Endothelial cell (in vitro differentiated cells): ENCODE results near the gene PPP1R10. TPM values are rescaled to one million over a fixed set of nuclear protein-coding genes. Genes with fewer than 3 reads are reported as not detected.

Experiments
- DNase-seq: peaks from one replicate; pipeline ENCODE4 v3.0.0; 2021; ENCODE audit warnings: low spot score
- H3K27ac Mint-ChIP-seq: one replicate; pipeline ENCODE4 v1.8.0; 2021; ENCODE audit warnings: mixed read lengths, inconsistent platforms; ENCODE audit not compliant: unreplicated experiment
- H3K27me3 Mint-ChIP-seq: one replicate; pipeline ENCODE4 v1.8.0; 2021; ENCODE audit warnings: mild to moderate bottlenecking, moderate library complexity, mixed read lengths, inconsistent platforms; ENCODE audit not compliant: unreplicated experiment
- H3K36me3 Mint-ChIP-seq: one replicate; pipeline ENCODE4 v1.8.0; 2021; ENCODE audit warnings: mild to moderate bottlenecking, low read depth, mixed read lengths, inconsistent platforms; ENCODE audit not compliant: unreplicated experiment
- H3K4me1 Mint-ChIP-seq: one replicate; pipeline ENCODE4 v1.8.0; 2021; ENCODE audit warnings: mild to moderate bottlenecking, mixed read lengths, inconsistent platforms; ENCODE audit not compliant: unreplicated experiment
- H3K4me3 Mint-ChIP-seq: one replicate; pipeline ENCODE4 v1.8.0; 2021; ENCODE audit warnings: mild to moderate bottlenecking, mixed read lengths, inconsistent platforms; ENCODE audit not compliant: unreplicated experiment
- H3K9me3 Mint-ChIP-seq: one replicate; pipeline ENCODE4 v1.8.0; 2021; ENCODE audit warnings: mixed read lengths, inconsistent platforms; ENCODE audit not compliant: unreplicated experiment
- total RNA-seq: library from RNA; stranded (reverse); fragmentation: NEBNext Ultra II Directional; extraction: Animal tissue kit (Norgen Biotek cat#: 25700); gene quantifications from one replicate; pipeline ENCODE4 v1.2.1, GENCODE V29; 2021; ENCODE audit not compliant: unreplicated experiment
- TF ChIP-seq, protein P1 (sequence below): fragments of 200-600 bp; sonication (generic); IDR thresholded peaks from one replicate; pipeline ENCODE4 v1.5.0; 2021; ENCODE audit warnings: antibody characterized with exemption; ENCODE audit not compliant: unreplicated experiment

PPP1R10 gene
- total RNA-seq, 1 donor from 2014 or later = 75.8 TPM

DNA sequence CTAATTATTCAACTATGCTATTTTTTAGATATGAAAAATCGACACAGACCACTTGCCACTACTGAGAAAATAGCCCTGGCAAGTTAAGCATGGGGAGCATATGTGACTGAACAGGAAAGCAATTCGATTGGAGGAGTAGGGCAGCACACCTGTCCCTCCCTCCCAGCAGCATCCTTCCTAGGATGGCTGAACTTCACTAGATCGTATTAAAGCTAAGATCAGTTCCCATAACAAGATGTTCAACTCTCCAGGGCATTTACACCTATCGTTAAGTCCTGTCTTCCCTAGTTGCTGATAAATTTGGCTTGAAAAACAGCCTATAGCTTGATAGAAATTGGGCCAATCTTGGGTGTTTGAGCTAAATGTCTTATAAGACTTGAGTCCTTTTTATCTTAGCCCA is 7.0 kb downstream of the PPP1R10 start:
- H3K27ac Mint-ChIP-seq = no peak overlapping the region
- H3K4me3 Mint-ChIP-seq = no peak overlapping the region
- H3K36me3 Mint-ChIP-seq = peaks cover 36% of the 10 kb centered on the region
- TF ChIP-seq, protein P1, sequence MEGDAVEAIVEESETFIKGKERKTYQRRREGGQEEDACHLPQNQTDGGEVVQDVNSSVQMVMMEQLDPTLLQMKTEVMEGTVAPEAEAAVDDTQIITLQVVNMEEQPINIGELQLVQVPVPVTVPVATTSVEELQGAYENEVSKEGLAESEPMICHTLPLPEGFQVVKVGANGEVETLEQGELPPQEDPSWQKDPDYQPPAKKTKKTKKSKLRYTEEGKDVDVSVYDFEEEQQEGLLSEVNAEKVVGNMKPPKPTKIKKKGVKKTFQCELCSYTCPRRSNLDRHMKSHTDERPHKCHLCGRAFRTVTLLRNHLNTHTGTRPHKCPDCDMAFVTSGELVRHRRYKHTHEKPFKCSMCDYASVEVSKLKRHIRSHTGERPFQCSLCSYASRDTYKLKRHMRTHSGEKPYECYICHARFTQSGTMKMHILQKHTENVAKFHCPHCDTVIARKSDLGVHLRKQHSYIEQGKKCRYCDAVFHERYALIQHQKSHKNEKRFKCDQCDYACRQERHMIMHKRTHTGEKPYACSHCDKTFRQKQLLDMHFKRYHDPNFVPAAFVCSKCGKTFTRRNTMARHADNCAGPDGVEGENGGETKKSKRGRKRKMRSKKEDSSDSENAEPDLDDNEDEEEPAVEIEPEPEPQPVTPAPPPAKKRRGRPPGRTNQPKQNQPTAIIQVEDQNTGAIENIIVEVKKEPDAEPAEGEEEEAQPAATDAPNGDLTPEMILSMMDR = no peak
- no peak for DNase-seq
- H3K4me1 Mint-ChIP-seq = peaks cover 26% of the 10 kb centered on the region
- H3K9me3 Mint-ChIP-seq = no peaks in the 10 kb centered on the region
- H3K27me3 Mint-ChIP-seq = peaks cover under 1% of the 10 kb centered on the region

DNA sequence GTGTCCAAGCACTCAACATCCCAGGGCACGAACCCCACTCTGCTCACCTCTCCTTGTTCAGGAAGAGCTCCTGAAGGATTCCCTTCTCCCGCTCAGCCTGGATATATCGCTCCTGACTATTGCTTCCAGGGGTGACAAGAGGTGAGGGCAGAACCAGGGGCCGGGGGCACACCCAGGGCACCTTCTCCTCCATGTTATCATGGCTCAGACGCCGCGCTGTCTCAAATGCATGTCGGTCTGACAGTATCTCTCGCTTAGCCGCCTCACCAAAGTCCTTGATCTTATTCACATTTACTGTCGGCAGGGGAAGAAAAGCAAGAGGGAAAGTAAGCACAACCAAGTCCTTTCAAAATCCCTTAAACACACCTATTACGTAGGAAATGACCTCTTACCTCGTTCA is 13.1 kb downstream of the PPP1R10 start:
- Mint-ChIP-seq H3K4me1 (peaks cover 44% of the 10 kb centered on the region), H3K36me3 (peaks cover 62% of the 10 kb centered on the region), H3K9me3 (no peaks in the 10 kb centered on the region), H3K4me3 (peak overlapping the region; percentile 60), H3K27me3 (peaks cover 14% of the 10 kb centered on the region), H3K27ac (peak overlapping the region; percentile 81)
- DNase-seq = no peak
- TF ChIP-seq, protein P1 = no peak

DNA sequence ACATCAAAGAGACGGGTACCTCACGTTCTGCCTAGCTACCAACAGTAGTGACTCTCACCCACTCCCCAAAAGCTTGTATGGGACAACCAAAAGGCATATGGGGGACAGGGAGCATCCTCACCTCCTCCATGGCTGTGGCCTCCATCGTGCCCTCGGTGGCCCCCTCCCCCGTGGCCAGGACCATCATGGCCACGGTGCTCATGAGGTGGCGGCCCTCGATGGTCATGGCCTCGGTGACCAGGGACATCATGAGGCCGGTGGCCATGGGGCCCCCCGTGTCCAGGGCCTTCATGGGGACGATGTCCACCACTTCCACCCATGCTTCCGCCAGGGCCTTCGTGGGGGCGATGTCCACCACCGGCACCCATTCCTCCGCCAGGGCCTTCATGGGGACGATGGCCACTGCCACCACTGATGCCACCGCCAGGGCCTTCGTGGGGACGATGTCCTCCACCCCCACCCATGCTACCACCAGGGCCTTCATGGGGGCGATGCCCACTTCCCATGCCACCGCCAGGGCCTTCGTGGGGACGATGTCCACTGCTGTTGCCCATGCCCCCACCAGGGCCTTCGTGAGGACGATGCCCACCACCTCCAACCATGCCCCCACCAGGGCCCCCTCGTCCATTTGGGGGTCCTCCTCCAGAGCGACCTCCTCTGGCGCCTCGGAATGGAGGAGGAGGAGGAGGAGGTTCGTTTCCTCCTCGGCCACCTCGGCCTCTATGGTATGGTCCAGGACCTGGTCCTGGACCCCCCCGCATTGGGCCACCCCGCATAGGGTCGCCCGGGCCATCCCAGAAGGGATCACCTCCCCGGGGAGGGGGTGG is 15.0 kb downstream of the PPP1R10 start:
- DNase-seq = no peak
- H3K36me3 Mint-ChIP-seq = peaks cover 51% of the 10 kb centered on the region

DNA sequence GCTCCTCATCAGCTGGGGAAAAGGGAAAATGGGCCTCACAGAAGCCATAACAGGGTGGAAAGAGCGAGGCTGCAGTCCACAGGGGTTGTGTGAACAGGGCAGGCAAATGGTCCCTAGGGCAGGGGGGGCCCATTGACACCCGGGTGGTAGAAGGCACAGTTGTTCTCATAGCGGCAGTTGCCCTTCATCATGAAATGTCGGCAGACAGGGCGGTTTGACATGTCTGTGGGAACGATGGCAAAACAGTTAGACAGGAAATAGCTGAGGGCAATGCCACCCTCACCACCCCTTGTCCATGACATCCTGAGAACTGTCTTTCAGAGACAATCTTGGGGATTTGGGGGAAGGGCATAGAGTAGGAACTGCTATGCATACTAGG is 15.6 kb downstream of the PPP1R10 start:
- Mint-ChIP-seq H3K27me3 (peaks cover 21% of the 10 kb centered on the region), H3K9me3 (no peaks in the 10 kb centered on the region), H3K4me3 (peak overlapping the region; percentile 21), H3K36me3 (peaks cover 46% of the 10 kb centered on the region), H3K27ac (peak overlapping the region; percentile 30), H3K4me1 (peaks cover 43% of the 10 kb centered on the region)
- TF ChIP-seq, protein P1 = no peak
- no peak for DNase-seq

More for the DNA sequence above, 15.0 kb downstream of the PPP1R10 start:
- H3K27me3 Mint-ChIP-seq = peaks cover 21% of the 10 kb centered on the region
- H3K4me1 Mint-ChIP-seq = peaks cover 44% of the 10 kb centered on the region
- H3K9me3 Mint-ChIP-seq = no peaks in the 10 kb centered on the region
- peak overlapping the region; percentile 30 for H3K27ac Mint-ChIP-seq
- TF ChIP-seq, protein P1 = no peak
- no peak overlapping the region for H3K4me3 Mint-ChIP-seq

DNA sequence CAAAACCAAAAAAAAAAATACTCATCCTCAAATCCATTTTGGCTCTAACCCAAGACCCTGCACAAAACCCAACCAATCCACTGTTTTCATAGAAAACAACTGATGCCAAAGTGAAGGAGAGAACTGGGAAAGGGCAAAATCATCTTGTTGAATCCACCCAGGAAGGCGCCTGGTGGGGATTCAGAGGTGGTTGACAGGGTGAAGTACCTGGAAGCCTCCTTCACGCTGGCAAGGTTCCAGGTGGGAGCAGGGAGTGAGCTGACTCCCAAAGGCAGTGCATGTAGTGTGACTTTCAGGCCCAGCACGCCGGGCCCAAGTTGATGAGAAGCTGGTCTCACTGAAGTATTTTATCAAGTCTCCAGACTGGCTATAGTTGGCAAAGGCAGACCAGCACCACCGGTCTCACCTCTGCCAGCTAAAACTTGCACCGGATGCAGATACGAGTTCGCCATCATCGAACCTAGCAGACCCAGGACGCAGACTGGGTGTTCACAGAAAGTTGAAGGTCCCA is 16.5 kb downstream of the PPP1R10 start:
- TF ChIP-seq, protein P1 = no peak
- Mint-ChIP-seq H3K27me3 (peaks cover 21% of the 10 kb centered on the region), H3K27ac (peak overlapping the region; percentile 82), H3K36me3 (peaks cover 38% of the 10 kb centered on the region), H3K4me1 (peaks cover 36% of the 10 kb centered on the region), H3K4me3 (peak overlapping the region; percentile 76), H3K9me3 (no peaks in the 10 kb centered on the region)
- no peak for DNase-seq
